C1 segment of cervical spinal cord (tissue), 14 donors: ENCODE results near the gene GRHL1.
A peak's percentile ranks its signal among the peaks of the same experiment; 100 is the strongest.

ENCODE experiments used
- DNase-seq, 14 donors: peaks; one replicate each; lab custom pipeline; 2025; lab: John Stamatoyannopoulos, UW

The GRHL1 gene

GRCh38 chr2:9993488-9994165, 42.1 kb downstream of the GRHL1 start:
- DNase-seq, result peak in 1 of 14 donors; percentile 55

- DNase-seq, result no peak
Measured at GRCh38 chr2:9994462-9994861, 43.0 kb downstream of the GRHL1 start.

- no peak for DNase-seq
Measured at GRCh38 chr2:9995059-9995458, 43.6 kb downstream of the GRHL1 start.

GRCh38 chr2:9996321-9996720, 44.8 kb downstream of the GRHL1 start:
- no peak for DNase-seq

GRCh38 chr2:9997936-9998335, 46.4 kb downstream of the GRHL1 start:
- no peak for DNase-seq

GRCh38 chr2:9998916-9999654, 47.6 kb downstream of the GRHL1 start:
- no peak for DNase-seq

GRCh38 chr2:9999693-10000092, 48.2 kb downstream of the GRHL1 start:
- DNase-seq, result no peak

- DNase-seq, result no peak
Measured at GRCh38 chr2:10000541-10000940, 49.0 kb downstream of the GRHL1 start.

GRCh38 chr2:10001586-10001985, 50.1 kb downstream of the GRHL1 start:
- no peak for DNase-seq

- no peak for DNase-seq
Measured at GRCh38 chr2:10002109-10002508, 50.6 kb downstream of the GRHL1 start.

- no peak for DNase-seq
Measured at GRCh38 chr2:10002681-10003080, 51.2 kb downstream of the GRHL1 start.

- DNase-seq, result no peak
Measured at GRCh38 chr2:10003206-10004125, 52.0 kb downstream of the GRHL1 start.

- no peak for DNase-seq
Measured at GRCh38 chr2:10004401-10004800, 52.9 kb downstream of the GRHL1 start.

- no peak for DNase-seq
Measured at GRCh38 chr2:10004836-10005235, 53.3 kb downstream of the GRHL1 start.

- DNase-seq, result no peak
Measured at GRCh38 chr2:10005461-10006235, 54.2 kb downstream of the GRHL1 start.

- DNase-seq, result peak in 1 of 14 donors; percentile 40
Measured at GRCh38 chr2:10006236-10007161, 55.0 kb downstream of the GRHL1 start.

- no peak for DNase-seq
Measured at GRCh38 chr2:10007435-10007834, 55.9 kb downstream of the GRHL1 start.

- DNase-seq, result no peak
Measured at GRCh38 chr2:10007921-10008808, 56.7 kb downstream of the GRHL1 start.

- no peak for DNase-seq
Measured at GRCh38 chr2:10008809-10009176, 57.3 kb downstream of the GRHL1 start.
